Fibroblast of skin of right quadriceps (primary cell): Measurements from ENCODE around the gene MAD1L1.

Experiments
- DNase-seq: peaks from one replicate; pipeline ENCODE4 v3.0.0-alpha.2; 2013

Gene MAD1L1

DNA sequence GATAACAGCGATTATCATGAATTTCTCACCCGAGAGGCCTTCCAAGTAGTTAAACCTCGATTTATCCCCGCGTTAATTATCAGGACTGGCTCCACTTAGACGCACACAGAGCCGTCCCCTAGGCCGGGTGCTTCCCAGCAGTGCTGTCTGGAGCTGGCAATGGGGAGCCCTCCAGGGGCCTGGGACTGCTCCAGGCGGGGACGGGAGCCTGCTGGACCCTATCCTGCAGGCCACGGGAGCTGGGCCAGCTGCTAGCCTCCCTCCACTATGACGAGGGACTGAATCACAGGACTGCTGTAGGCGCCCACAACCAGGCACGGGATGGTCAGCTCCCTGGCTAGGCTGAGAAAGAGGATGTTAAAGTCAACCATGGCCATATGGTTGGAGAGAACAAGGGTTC is 333.5 kb downstream of the MAD1L1 start:
- peak; percentile 46 for DNase-seq

- no peak for DNase-seq
Measured at GRCh38 chr7:1898628-1899185, 334.0 kb downstream of the MAD1L1 start.

DNA sequence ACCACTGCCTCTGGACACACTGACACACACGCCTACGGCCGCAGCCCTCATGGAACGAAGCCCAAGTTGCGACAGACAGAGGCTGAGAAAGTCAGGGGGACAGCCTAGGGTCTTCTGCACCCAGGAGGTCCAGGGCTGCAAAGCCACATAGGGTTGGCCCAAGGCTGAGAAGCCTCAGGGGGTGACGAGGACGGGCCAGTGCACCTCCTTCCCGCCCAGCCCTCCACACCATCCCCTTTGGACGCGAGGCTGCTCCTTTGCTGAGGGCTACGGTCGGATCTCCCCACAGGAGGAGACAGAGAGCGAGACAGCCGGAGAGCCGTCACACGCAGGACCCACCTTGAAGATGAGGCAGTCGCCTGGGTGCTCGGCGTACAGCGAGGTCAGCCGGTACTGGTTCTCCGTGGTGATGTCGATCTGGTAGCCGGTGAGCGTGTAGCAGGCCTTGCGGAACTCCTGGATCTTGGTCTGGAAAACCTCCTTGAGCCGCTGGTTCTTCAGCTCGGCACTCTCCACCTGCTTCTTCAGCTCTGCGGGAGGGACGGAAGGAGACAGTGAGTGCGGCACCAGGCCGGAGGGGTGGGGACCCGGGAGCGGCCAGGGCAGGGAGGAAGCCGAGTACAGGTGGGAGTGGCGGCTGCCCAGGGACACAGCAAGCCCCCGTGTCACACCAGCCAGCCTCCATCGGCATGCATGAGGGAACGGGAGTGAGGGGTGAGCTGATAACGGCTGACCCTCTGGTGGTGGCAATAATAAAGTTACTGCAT is 334.7 kb downstream of the MAD1L1 start:
- DNase-seq = no peak

GRCh38 chr7:1897076-1897860 is 335.5 kb downstream of the MAD1L1 start:
- DNase-seq = no peak

- no peak for DNase-seq
Measured at GRCh38 chr7:1895664-1896515, 336.9 kb downstream of the MAD1L1 start.

GRCh38 chr7:1894906-1895663 is 337.7 kb downstream of the MAD1L1 start:
- no peak for DNase-seq

- DNase-seq = no peak
Measured at GRCh38 chr7:1894313-1894900, 338.3 kb downstream of the MAD1L1 start.

DNA sequence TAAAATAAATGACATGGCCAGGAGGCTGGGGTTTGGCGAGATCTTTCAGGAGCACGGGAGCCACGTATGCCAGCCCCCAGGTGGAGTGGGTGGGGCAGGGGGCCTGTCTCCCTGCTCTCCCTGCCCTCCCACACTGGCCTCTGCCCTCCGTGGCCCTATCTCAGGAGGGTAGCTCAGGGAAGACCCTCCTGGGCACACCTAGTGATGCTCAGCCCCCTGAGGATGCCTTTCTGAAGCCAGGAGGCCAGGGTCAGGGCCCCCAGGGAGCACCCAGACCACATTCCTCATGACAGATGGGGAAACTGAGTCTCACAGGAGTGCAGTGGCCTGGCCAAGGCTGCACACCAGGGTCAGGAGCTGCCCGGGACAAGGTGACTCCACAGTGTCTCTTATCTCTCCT is 339.3 kb downstream of the MAD1L1 start:
- DNase-seq = no peak

DNA sequence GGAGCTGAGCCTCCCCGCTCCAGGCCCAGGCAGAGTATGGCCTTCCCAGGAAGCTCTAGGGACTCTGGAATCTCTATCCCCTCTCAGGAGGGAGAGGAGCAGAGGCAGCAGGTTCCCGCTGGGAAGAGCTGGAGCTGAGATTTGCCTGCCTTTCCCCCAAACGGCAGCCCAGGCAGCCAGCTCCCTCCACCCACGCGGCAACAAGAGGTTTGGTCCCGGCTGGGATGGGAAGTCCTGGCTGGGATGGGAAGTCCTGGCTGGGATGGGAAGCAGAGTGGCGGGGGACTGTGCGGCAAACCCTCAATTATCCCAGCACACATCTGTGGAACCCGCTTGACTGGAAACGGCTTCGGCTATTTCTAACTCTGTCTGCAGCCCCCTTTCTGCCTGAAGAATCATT is 339.7 kb downstream of the MAD1L1 start:
- DNase-seq = no peak

GRCh38 chr7:1892011-1892965 is 340.5 kb downstream of the MAD1L1 start:
- no peak for DNase-seq

DNA sequence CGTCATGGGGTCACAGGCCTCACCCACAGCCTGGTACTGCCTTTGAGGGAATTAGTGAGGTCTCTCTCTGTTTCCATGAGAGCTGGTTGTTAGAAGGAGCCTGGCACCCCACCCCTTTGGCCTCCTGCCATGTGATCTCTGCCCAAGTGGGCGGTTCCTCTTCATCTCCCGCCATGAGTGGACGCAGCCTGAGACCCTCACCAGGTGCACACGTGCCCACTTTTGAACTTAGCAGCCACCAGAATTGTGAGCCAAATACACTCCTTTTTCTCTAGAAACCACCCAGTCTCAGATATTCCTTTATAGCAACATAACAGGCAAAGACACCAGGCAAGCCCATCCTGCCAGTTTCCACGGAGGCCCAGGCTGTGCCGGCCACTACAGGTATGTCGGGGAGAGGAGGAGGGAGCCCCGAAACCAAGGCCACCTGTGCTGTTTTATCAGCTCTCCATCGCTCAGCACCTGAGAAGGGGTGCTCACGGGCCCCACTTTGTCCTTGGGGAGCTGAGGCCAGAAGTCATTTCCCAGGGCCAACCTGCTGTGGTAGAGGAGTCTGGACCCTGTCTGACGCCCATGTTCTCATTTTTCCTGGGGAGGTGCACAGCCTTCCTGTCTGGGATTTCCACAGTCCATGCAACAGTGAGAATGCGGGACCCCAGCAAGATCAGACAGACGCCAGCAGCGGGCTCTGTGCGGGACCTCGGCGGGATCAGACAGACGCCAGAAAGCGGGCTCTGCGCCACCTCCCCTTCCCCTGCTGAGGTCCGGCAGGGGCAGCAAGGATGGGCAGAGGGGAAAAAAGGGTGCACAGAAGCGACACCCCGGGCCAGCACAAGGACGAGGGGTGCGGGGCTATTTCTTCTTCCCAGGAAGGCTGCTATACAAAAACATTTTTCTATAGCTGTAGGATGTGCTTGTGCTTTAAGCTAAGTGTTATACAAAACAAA is 342.2 kb downstream of the MAD1L1 start:
- no peak for DNase-seq

DNA sequence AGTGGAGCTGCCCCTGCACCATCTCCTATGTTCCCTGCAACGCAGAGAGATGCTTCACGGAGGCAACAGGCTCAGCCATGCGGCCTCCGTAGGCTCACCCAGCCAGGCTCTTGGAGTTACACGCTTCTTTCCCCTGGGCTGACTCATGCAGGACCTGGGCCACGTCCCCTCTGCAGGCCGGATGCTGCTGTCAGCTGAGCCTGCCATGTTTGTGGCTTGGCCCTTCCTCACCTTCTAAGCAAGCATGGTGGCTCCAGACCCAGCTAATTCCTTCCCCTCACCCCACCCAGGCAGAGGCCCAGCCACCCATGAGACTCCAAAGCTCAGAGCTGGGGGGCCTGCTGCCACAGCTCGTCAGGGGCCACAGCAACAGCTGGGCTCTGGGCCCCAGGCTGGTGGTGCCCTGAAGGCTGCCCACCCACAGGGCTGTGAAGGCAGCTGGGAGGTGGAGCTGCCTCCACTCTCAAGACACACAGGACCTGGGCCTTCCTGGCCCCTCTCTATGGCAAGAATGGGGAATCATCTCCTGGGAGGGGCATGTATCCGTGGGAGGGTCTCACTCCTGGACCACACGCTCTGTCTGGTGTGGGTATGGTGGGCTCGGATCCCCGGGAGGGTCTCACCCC is 343.1 kb downstream of the MAD1L1 start:
- DNase-seq = peak; percentile 47

GRCh38 chr7:1889091-1889490 is 343.7 kb downstream of the MAD1L1 start:
- no peak for DNase-seq

- no peak for DNase-seq
Measured at GRCh38 chr7:1888425-1888824, 344.3 kb downstream of the MAD1L1 start.

- no peak for DNase-seq
Measured at GRCh38 chr7:1887251-1887650, 345.5 kb downstream of the MAD1L1 start.

DNA sequence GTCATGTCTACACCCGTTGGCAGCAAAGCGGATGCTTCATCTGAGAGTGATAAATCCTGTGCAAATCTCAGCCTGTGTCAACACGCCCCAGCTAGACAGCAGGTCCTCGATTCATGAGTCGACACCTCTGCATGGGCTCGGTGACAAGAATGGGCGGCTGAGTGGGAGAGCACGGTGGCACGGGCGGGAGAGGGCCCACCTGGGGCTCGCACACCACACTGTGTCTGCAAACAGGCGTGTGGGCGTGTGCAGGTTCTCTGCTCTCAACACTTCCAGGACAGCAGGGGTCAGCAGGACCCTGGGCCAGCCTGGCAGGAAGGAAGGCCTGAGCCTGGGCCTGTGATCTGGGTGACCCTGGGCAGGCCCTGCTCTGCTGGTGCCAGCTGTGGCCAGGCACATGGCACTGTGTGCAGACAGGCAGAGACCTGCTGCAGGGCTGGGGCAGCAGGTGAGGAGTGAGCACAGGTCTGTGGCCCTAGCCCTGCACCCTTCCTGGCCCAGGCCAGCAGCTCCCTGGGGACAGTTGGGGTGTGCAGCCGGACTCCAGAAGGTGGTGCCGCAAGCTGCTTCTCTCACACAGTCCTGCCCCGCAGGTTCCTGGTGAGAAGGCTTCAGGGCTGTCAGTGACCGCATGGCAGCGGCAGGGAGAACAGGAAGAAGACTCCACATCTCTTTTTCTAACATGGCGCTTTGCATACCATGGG is 346.2 kb downstream of the MAD1L1 start:
- no peak for DNase-seq

GRCh38 chr7:1885465-1886226 is 347.1 kb downstream of the MAD1L1 start:
- no peak for DNase-seq
